Measurements from ENCODE around the gene EIF4A3.

The EIF4A3 gene

DNA sequence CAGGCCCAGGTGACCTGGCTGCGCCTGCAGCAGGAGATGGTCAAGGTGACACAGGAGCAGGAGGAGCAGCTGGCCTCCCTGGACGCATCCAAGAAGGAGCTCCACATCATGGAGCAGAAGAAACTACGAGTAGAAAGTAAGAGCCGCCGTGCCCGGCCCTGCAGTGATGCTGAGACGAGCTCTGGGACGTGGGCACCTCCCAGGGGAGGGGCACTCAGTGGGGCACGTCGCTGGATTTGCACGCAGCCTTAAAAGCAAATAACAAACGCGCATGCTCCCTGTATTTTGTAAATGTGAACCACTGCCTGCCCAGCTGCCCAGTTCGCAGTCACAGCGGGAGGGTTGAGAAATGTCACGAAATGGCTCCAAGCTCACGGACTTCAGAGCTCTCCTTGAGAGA is 60.8 kb downstream of the EIF4A3 start:
- TF ChIP-seq CTCF (IDR thresholded peaks at IDR 0.05; ENCODE audit: borderline replicate concordance, control extremely low read depth, extremely low read depth, insufficient read depth, missing control alignments) = no peak
- in situ Hi-C loops (cut with MboI; ENCODE audit: low sequenced_read_pairs, unreplicated experiment) = no loop called here
- DNase-seq (ENCODE audit: low spot score) = no peak

GRCh38 chr17:80084773-80085172 is 62.2 kb downstream of the EIF4A3 start:
- DNase-seq (ENCODE audit: low spot score) = no peak
- in situ Hi-C loops (cut with MboI; ENCODE audit: low sequenced_read_pairs, unreplicated experiment) = no loop called here
- no peak for TF ChIP-seq CTCF (IDR thresholded peaks at IDR 0.05; ENCODE audit: borderline replicate concordance, control extremely low read depth, extremely low read depth, insufficient read depth, missing control alignments)

All from GM13976 (cell line).